ENCODE results near the gene BACH1.

BACH1 gene

DNA sequence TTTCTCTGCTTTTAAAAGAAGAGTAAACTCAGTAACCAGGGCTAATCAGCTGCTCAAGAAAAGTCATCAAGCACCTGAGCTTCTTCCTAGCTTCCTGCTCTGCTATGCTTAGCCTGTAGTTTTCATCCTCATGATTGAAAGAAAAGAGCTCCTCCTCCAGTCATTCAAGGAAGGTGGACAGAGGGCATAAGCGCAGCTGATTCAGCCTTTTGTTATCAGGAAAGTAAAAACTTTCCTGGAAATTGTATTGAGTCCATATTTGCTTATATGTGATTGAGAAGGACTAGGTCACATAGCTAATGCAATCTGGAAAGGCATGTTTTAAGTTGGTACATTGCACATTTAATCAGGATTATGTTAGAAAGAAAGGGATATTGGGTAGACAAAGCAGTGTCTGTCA, 8.5 kb upstream of the BACH1 start:
- in situ Hi-C loops (cut with HindIII; ENCODE audit: low sequenced_read_pairs): no loop called here

DNA sequence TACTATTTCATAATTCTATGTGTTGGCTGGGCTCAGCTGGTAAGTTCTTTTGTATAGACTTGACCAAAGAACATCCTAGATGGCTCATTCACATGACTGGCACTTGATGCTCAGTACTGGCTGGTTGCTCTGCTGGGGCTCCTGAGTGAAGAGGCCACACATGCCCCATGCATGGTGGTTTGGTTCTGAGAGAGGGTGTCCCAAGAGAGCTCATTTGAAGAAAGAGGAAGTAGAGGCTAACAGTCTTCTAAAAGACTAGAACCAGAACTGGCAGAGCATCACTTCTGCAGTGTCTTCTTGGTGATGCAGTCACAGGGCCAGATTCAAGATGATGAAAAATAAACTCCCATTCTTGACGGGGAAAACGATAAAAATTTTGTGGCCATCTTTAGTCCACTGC, 5.2 kb upstream of the BACH1 start:
- in situ Hi-C loops (cut with HindIII; ENCODE audit: low sequenced_read_pairs): no loop called here

DNA sequence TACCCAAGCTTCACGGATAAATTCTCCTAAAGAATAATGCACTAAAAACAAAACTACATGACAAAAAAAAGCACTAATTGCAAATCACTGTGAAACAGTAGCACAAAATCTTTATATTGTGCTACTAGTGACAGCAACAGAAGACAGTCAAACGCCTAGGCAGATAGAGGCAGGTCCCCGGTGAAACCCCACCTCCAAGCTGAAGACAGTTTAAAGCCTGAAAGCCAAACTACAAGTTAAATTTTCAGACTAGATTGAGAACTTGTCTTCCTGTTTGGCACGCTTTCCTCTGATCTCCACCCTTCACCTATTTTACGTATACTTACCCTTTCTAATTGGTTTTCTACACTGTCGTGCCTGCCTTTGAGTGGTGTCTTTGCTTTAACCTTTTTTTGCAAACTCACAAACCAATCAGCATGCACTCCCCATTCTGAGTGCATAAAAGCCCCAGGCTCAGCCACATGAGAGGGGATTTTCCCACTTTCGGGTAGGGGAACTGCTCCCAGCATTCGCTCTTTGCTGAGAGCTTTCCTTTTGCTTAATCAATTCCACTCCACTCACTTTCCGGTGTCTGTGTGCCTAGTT, 3.6 kb upstream of the BACH1 start:
- in situ Hi-C loops (cut with HindIII; ENCODE audit: low sequenced_read_pairs): loop anchor here (5.0 kb wide), 1 partner anchor 118 kb away; no protein-coding TSS in a partner anchor

DNA sequence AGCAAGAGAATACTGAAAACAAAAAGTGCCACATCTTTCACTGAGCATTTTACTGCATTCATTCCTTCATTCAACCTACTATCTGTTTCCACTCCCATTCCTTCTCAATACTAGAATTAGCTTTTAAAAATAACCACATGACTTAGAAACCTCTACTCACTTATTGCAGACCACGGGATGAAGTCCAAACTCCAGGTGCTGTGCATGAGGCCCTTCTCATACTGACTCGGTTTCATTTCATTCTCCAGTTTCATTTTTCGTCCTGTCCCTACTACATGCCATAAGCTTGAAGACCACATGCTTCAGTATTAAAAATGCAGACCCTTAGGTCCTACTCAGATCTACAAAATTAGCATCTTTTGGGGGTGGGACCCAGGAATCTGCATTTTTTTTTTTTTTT, 2.3 kb upstream of the BACH1 start:
- in situ Hi-C loops (cut with HindIII; ENCODE audit: low sequenced_read_pairs): loop anchor here (5.0 kb wide), 1 partner anchor 119 kb away; no protein-coding TSS in a partner anchor

DNA sequence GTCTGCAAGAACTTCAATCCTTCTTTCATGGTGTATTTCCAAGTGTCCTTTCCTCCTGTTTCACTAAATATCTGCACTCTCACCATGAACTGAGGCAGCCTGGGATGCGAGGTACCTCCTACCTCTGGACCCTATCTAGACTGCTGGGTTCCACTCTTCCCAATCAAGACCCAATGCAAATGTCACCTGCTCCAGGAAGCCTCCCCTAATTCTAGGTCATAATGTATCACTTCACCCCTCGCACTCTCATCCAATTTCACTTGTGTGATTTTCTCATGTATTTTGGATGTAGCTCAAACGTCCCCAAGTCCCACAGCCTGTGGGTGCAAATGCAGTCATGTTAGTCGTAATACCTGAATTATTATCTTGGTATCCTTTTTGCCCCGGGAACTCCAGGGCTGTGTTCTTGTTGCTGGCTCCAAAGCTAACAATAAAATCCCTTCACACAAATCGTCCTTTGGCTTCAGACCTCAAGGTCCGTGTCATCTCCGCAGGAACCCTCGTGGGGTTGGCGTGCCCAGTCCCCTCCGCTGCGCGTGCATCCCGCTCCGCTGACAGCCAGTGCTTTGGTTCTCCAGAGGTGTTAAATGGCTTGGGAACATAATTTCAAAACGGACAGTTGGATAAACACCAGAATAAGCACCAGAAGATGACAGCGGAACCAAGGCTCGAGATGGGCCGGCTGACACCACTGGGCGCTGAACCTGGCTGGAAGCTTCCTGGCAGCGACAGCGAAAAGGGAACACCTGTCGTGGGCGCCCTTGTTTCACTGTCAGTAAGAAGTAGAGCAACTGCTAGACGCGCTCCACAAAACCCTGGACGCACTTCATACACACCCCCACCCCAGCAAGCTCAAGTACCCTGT, 1.0 kb upstream of the BACH1 start:
- in situ Hi-C loops (cut with HindIII; ENCODE audit: low sequenced_read_pairs): loop anchor here (5.0 kb wide), 1 partner anchor 120 kb away; no protein-coding TSS in a partner anchor

DNA sequence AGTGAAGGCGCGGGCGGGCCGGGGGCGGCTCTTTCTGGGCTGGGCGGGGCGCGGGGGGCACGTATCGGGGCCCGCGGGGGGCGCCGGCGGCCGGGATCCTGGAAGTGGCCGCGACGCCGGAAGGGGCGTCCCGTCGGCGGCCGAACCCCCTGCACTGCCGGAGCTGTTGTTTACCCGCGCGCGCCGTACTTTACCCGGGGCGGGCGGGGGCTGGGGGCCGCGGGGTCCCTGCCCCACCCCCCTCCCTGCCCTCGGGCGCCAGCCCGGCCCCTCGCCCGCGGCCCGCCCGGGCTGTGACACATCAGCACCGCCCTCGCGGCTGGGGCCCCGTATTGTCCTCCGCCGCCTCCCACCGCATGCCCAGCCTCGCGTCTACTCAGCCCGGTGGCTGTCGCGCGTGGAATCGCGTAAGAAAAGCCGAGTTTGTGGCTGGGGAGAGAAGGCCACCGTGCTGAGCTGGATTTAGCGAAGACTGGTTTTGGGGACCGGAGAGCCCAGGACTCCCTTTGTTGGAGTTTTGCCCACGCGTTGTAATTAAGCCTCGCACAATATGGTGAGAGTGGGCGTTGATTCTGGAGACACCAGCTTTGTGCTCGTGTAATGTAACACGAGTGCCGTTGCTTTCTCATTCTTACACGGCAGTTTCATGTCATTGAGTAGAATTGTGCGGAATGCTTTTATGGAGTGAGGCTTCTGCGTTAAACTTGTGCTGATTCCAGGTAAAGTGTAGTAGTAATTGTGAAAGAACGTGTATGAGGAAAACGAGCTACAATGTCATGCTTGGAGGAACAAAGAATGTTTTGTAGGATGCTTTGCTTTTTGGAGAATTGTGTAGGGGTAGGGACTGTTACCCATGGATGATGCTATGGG, 559 bp downstream of the BACH1 start:
- in situ Hi-C loops (cut with HindIII; ENCODE audit: low sequenced_read_pairs): loop anchor here (5.0 kb wide), 1 partner anchor 122 kb away; no protein-coding TSS in a partner anchor

DNA sequence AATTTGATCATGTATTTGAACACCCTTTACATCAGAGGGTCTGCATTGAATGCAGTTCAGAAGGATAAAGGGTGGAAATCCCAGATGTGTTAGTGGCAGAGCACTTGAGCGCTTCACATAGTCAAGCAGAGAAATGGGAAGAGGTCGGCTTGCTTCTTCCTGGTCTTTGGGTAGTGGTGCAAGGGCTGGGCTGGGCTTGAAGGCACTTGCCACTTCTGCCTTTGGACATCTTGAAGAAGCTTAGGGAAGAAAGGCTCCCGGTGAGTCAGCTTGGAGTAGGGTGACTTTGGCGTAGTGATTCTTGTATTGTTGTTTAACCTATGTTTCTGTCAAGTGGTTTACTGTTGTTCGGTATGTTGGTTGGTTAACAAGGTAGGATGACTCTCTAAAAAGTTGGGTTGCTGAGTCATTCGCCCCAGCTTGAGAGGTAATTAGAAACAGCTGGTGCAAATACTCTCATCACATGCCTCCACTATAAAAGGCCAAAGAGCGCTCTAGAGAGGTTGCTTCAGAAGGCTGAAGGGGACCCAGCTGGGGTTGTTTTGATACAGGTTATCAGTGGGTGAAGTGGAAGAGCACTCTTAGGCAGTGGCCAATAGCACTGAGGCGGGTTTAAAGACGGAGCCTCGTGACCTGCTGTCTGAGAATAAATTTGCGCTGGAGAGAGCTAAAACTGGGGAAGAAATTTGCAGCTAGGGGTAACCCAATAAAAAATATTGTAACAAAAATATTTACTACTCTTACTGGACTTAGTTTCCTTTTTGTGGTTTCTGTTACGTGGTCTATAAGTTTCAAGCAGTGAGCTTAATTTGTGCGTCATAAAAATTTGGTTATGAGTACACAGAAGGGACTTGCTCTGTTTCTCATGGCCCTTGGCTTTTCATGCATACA, 1.4 kb downstream of the BACH1 start:
- in situ Hi-C loops (cut with HindIII; ENCODE audit: low sequenced_read_pairs): loop anchor here (5.0 kb wide), 1 partner anchor 123 kb away; no protein-coding TSS in a partner anchor

DNA sequence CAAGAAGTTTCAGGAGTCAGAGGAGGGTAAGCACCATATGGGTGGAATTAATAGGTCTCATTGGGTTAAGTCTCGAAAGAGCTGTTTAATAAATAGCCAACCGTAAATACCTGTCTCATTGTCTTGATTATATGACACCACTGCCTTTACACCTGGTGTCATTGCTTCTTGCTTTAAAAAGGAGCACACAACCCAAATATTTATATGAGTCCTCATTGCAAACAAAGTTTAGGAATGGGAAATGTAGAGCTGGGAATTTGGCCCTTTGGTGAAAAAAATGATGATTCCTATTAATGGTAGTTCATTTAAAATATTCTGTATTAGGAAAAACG, 2.1 kb downstream of the BACH1 start:
- in situ Hi-C loops (cut with HindIII; ENCODE audit: low sequenced_read_pairs): no loop called here

DNA sequence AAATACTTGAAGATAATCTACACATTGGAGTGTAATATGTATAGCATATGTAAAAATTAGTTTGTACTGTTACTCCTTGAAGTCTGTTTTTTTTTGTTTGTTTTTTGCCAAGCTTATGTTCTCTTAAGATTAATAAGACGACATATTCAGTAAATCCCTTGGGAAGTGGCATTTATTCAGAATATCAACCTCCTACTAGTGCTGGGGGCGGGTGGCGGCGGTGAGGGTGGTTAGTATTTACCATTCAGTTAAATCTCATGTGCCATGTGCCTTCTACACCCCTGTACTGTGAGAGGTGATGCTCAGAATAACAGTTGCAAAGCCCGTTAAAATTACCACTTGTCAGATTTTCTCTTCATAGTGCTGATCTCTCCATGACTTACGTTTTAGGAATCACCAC, 3.0 kb downstream of the BACH1 start:
- in situ Hi-C loops (cut with HindIII; ENCODE audit: low sequenced_read_pairs): no loop called here

DNA sequence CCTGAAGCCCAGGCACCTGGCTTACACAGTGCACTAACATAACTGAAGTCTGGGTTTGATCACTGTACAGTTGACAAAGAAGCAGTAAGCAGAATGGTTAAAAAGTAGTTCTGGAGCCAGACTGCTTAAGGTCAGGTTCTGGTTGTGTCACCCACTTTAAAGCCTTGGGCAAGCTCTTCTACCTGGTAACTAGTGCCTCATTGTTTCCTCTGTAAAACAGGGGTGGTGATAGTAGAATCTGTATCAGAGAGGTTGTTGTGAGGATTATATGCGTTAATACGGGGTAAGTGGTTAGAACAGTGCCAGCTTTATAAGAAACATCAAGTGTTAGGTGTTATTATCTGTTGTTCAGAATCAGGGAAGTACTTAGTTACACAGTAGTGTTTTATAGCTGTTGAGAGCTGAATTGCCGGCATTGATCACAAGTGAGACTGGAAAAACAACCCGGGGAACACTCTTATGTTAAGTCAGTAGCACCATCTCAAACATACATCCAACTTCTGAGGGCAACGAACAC, 3.7 kb downstream of the BACH1 start:
- in situ Hi-C loops (cut with HindIII; ENCODE audit: low sequenced_read_pairs): no loop called here

DNA sequence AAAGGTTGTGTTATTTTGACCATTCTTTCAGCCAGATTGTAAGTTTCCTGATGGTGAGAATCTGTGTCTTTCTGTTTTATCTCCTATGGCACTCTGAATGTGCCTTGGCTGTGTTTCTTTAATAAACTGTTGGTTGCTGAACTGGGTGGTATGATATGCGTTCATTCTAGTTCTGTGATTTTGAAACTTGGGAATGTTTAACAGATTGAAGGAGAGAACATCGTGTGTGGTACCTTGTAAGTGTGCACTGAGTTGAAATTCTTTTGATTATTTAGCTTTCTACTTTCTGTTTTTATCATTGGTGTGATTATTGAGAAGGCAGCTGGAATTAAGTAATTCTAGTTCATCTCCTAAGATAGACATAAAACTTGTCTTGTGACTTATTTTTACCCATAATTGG, 4.6 kb downstream of the BACH1 start:
- in situ Hi-C loops (cut with HindIII; ENCODE audit: low sequenced_read_pairs): no loop called here

DNA sequence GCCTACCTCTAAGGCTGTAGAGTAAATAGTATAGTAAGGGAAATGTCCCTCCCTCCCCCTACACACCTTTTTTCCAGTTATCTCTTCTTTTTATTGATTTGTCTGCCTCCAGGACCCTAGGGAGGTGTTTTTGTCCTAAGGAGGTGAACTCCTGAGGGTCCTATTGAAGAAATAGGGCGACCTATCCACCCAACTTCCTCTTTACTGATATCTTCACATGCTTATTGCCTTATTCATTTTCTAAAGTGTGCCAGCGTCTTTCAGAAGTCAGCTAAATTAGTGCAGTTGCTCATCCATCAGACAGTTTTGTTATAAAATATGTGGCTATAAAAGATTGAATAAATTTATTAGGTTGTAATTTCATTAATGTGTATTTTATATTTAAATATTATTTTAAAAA, 5.9 kb downstream of the BACH1 start:
- in situ Hi-C loops (cut with HindIII; ENCODE audit: low sequenced_read_pairs): no loop called here

DNA sequence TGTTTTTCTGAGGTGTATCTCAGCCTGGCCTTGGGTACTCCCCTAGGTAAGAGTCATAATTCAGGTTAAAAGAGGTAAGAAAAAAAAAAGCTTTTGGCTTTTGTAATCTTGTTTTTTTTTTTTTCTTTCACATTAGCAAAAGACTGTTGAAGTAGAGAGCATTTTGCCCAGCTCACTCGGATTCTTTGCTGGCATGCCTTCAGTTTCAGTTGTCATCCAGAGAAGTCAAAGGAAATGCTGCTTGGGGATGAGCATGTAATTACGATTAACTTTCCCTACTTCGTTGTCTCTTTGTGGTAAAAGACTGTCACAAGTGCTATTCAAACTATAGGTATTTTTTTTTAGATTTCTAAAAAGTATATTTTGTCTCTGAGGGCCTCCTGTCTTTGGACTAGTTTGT, 6.3 kb downstream of the BACH1 start:
- in situ Hi-C loops (cut with HindIII; ENCODE audit: low sequenced_read_pairs): no loop called here

DNA sequence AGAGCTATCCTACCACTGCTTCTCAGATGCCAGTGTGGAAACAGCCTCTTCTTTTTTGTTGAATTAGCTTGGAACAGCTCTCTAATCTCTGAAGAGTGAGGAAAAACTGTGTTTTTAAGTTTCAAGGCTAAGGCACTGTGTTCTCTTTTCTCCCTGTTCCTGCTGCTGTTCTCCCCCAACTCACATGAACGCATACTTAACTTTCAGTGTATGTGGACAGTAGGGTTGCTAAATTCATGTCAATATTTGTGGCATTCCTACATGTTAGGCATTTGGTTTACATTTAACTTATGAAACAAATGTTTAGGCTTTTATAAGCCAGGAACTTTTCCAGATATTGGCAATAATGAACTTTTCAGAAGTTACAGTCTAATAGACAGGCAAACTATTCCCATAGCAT, 6.8 kb downstream of the BACH1 start:
- in situ Hi-C loops (cut with HindIII; ENCODE audit: low sequenced_read_pairs): no loop called here

DNA sequence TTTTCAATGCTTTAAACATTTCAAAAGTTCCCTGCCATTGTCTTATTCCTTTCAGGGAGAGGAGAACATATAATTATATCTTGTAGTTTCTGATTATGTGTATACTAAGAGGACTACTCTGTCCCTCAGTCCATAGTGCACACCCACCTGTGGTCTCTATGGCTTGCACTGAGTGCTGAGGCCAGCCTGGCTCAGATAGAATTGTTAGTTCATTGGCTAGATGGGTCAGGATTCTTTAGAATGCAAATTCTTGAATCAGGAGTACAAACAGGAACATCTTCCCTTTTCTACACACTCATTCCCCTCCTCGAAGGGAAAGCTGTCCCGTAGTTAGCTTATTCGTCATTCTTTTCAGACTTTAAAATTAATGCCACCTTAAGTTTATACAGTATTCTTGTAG, 8.2 kb downstream of the BACH1 start:
- in situ Hi-C loops (cut with HindIII; ENCODE audit: low sequenced_read_pairs): no loop called here

DNA sequence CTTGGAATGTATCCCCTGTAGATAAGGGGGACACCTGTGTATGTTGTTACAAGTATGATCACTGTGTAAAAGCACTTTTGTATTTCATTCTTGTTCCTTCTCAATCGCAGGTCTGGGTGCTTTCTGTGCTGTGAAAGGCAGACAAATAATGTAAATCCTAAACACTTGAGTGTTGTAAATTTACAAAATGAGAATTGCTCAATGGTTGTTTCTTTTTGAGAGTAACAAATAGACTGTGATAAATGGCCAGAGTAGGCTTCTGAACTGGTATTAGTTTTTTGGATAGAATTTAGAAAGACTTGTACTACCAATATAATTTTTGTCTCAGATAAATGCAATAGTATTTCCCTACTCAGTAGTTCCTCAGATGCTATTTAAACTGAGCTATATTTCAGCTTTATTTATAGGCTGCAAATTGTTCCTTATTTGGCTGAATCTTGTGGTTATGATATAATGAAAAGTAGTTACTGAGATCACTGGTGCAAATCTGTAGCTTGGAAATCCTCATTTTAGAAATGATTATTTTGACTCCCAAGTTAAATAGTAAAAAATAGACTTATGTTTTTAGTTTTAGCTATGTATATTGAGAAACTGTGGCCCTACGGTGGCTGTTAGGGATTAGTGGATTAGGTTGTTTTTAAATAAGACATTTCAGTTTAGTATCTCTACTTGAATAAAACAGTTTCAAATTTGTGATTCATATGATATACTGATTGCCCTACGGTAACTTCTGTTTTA, 9.2 kb downstream of the BACH1 start:
- in situ Hi-C loops (cut with HindIII; ENCODE audit: low sequenced_read_pairs): no loop called here

DNA sequence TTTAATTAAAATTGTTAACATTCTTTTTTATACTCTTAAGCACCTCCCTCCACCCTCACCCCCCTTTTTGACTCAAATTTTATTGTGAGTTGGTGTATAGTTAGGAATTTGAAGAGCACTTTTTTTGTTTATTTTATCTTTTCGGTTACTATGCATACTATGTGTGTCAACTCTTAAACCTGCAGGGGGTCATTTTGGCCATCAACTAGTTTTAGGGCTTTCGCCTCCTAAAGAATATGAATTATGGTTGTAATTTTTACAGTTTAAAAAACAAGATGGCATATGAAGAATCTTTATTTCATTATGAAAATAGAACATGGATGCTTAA, 9.7 kb downstream of the BACH1 start:
- in situ Hi-C loops (cut with HindIII; ENCODE audit: low sequenced_read_pairs): no loop called here

DNA sequence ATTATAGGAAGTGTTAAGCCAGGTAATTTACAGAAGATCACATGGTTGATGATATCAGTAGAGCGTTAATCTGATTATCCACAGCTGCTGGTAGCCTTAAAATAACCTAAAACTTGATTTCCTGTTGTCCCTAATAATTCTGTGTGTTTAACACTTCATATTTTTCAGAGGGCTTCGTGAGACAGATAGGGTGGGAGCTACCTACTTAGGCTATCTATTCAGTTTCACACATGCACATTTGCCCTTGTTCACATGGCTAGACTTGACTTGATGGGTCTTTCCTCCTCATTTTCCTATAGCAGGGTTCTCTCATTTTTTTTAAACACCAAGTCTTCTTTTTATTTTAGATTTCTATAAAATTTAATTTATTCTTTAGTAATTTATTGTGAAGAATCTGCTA, 11.0 kb downstream of the BACH1 start:
- in situ Hi-C loops (cut with HindIII; ENCODE audit: low sequenced_read_pairs): no loop called here

DNA sequence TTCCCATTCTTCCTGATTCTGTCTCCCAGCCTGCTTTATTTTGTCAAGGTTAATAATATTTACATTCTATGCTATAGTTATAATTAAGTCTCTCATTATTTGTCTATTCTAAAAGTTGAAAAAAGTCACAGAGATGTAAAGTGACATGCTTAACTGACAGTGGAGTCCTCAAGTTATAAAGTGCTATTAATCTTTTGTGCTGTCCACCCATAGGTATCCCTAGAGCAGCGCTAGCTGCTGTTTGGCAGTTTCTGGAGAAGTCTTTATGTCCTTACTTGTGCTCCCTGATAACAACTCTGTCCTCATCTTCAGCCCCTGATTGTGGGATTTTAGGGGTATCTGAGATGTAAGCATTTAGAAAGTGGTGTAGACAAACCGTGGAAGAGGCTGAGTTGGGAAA, 13.1 kb downstream of the BACH1 start:
- in situ Hi-C loops (cut with HindIII; ENCODE audit: low sequenced_read_pairs): no loop called here

DNA sequence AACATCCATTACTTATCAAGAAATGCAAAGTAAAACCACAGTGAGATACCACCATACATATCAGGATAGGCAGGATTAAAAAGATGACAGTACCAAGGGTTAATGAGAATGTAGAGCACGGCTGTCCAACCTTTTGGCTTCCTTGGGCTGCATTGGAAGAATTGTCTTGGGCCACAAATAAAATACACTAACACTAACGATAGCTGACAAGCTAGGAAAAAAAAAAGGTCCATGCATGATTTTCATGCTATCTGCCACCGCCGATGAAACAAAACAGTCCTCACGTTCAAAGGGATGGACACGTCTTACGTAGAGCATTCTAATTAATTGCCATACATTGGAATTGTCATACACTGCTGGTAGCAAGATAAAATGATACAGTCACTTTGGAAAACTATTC, 14.3 kb downstream of the BACH1 start:
- in situ Hi-C loops (cut with HindIII; ENCODE audit: low sequenced_read_pairs): no loop called here

All from DLD1 (cell line).